K562 (cell line): Measurements from ENCODE around the gene FGFRL1. TPM values are rescaled to one million over a fixed set of nuclear protein-coding genes. Genes with fewer than 3 reads are reported as not detected.
A peak's percentile ranks its signal among the peaks of the same experiment; 100 is the strongest.

Source experiments
- CTCFL ChIP-seq: IDR thresholded peaks from 2 replicates; pipeline ENCODE4 v1.6.1; 2011; ENCODE audit warnings: borderline replicate concordance, low read depth, mild to moderate bottlenecking, moderate library complexity, low read length; ENCODE audit not compliant: insufficient read depth, poor library complexity, severe bottlenecking
- EWSR1 ChIP-seq: fragments of 450-650 bp; IDR thresholded peaks from 2 replicates; pipeline ENCODE4 v1.6.1; 2018; ENCODE audit warnings: borderline replicate concordance, mild to moderate bottlenecking, low read depth, moderate library complexity; ENCODE audit not compliant: partially characterized antibody
- XRCC4 ChIP-seq: IDR thresholded peaks from one replicate; pipeline ENCODE4 v1.6.1; 2011; ENCODE audit not compliant: insufficient read depth, insufficient read length; ENCODE audit errors: extremely low read depth
- ZNF354B ChIP-seq: fragments of 250-450 bp; sonication (Bioruptor Pico); IDR thresholded peaks from 2 replicates; pipeline ENCODE4 v1.4.0; 2020
- polyA plus RNA-seq, 8 experiments: library from polyadenylated mRNA; depleted of rRNA in 4 of 8; stranded (reverse) in 5 of 8; unstranded in 3 of 8; fragments of >200 nt; fragmentation: Nextera tagmentation in 2 of 8; fragmentation: Illumina TruSeq in 1 of 8; extraction: Ambion mirVana in 2 of 8; extraction: Trizol in 1 of 8; gene quantifications; 2 replicates each; pipeline versions ENCODE4 v1.2.1 to v1.2.3, GENCODE V29; 2011 to 2014; ENCODE audit warnings: inconsistent platforms in 1 of 8, missing spikeins in 1 of 8
- total RNA-seq, 7 experiments: library from RNA; depleted of rRNA in 6 of 7; stranded (reverse); fragments of >200 nt in 6 of 7; fragmentation: Illumina TruSeq in 2 of 7; extraction: Trizol in 2 of 7; gene quantifications; 2 replicates each; pipeline versions ENCODE4 v1.2.1 to v1.2.3, GENCODE V29; 2011 to 2021; ENCODE audit warnings: low replicate concordance in 1 of 7
- TF ChIP-seq, protein P1 (sequence below): fragments of 450-650 bp; IDR thresholded peaks from 2 replicates; pipeline ENCODE4 v1.7.0; 2016; ENCODE audit warnings: borderline replicate concordance
- TF ChIP-seq, protein P2 (sequence below): fragments of 450-650 bp; IDR thresholded peaks from 2 replicates; pipeline ENCODE4 v1.6.1; 2016; ENCODE audit warnings: mild to moderate bottlenecking, moderate library complexity

Gene FGFRL1
- total and polyA plus RNA-seq, 9 of the 15 experiments (the other 6 are each of a cell fraction or from before 2014, with no cell fraction given) = 0.34 to 49.9 (median 14.6) TPM

DNA sequence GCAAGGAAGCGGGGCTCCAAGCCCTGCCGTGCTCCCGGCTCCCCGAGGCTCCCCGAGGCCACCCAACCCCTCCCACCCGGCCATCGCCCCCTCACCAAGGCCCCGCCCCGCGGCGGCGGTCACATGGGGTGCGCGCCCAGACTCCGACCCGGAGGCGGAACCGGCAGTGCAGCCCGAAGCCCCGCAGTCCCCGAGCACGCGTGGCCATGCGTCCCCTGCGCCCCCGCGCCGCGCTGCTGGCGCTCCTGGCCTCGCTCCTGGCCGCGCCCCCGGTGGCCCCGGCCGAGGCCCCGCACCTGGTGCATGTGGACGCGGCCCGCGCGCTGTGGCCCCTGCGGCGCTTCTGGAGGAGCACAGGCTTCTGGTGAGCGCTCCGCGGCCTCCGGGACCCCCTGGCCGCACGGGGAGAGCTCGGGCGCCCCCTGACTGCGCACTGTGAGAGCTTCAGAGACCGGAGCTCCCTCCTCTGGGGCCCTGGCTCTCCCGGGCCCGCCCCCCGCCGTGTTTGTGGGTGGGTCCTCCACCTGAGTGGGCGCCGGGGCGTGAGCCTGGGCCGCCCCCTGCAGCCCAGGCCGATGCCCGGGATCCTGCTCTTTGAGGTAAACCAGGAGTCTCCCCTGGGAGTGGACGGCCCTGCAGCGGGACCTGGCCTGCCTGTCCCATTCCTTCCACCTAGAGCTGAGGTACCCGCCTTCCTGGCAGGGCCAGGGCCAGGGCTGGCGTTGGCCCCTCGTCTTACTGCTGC is 24.4 kb upstream of the FGFRL1 start, which contains the start of gene IDUA (continued):
- TF ChIP-seq, protein P1, sequence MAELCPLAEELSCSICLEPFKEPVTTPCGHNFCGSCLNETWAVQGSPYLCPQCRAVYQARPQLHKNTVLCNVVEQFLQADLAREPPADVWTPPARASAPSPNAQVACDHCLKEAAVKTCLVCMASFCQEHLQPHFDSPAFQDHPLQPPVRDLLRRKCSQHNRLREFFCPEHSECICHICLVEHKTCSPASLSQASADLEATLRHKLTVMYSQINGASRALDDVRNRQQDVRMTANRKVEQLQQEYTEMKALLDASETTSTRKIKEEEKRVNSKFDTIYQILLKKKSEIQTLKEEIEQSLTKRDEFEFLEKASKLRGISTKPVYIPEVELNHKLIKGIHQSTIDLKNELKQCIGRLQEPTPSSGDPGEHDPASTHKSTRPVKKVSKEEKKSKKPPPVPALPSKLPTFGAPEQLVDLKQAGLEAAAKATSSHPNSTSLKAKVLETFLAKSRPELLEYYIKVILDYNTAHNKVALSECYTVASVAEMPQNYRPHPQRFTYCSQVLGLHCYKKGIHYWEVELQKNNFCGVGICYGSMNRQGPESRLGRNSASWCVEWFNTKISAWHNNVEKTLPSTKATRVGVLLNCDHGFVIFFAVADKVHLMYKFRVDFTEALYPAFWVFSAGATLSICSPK = no peak
- TF ChIP-seq EWSR1 (no peak), XRCC4 (no peak), CTCFL (peak; percentile 35), ZNF354B (no peak)
- TF ChIP-seq, protein P2, sequence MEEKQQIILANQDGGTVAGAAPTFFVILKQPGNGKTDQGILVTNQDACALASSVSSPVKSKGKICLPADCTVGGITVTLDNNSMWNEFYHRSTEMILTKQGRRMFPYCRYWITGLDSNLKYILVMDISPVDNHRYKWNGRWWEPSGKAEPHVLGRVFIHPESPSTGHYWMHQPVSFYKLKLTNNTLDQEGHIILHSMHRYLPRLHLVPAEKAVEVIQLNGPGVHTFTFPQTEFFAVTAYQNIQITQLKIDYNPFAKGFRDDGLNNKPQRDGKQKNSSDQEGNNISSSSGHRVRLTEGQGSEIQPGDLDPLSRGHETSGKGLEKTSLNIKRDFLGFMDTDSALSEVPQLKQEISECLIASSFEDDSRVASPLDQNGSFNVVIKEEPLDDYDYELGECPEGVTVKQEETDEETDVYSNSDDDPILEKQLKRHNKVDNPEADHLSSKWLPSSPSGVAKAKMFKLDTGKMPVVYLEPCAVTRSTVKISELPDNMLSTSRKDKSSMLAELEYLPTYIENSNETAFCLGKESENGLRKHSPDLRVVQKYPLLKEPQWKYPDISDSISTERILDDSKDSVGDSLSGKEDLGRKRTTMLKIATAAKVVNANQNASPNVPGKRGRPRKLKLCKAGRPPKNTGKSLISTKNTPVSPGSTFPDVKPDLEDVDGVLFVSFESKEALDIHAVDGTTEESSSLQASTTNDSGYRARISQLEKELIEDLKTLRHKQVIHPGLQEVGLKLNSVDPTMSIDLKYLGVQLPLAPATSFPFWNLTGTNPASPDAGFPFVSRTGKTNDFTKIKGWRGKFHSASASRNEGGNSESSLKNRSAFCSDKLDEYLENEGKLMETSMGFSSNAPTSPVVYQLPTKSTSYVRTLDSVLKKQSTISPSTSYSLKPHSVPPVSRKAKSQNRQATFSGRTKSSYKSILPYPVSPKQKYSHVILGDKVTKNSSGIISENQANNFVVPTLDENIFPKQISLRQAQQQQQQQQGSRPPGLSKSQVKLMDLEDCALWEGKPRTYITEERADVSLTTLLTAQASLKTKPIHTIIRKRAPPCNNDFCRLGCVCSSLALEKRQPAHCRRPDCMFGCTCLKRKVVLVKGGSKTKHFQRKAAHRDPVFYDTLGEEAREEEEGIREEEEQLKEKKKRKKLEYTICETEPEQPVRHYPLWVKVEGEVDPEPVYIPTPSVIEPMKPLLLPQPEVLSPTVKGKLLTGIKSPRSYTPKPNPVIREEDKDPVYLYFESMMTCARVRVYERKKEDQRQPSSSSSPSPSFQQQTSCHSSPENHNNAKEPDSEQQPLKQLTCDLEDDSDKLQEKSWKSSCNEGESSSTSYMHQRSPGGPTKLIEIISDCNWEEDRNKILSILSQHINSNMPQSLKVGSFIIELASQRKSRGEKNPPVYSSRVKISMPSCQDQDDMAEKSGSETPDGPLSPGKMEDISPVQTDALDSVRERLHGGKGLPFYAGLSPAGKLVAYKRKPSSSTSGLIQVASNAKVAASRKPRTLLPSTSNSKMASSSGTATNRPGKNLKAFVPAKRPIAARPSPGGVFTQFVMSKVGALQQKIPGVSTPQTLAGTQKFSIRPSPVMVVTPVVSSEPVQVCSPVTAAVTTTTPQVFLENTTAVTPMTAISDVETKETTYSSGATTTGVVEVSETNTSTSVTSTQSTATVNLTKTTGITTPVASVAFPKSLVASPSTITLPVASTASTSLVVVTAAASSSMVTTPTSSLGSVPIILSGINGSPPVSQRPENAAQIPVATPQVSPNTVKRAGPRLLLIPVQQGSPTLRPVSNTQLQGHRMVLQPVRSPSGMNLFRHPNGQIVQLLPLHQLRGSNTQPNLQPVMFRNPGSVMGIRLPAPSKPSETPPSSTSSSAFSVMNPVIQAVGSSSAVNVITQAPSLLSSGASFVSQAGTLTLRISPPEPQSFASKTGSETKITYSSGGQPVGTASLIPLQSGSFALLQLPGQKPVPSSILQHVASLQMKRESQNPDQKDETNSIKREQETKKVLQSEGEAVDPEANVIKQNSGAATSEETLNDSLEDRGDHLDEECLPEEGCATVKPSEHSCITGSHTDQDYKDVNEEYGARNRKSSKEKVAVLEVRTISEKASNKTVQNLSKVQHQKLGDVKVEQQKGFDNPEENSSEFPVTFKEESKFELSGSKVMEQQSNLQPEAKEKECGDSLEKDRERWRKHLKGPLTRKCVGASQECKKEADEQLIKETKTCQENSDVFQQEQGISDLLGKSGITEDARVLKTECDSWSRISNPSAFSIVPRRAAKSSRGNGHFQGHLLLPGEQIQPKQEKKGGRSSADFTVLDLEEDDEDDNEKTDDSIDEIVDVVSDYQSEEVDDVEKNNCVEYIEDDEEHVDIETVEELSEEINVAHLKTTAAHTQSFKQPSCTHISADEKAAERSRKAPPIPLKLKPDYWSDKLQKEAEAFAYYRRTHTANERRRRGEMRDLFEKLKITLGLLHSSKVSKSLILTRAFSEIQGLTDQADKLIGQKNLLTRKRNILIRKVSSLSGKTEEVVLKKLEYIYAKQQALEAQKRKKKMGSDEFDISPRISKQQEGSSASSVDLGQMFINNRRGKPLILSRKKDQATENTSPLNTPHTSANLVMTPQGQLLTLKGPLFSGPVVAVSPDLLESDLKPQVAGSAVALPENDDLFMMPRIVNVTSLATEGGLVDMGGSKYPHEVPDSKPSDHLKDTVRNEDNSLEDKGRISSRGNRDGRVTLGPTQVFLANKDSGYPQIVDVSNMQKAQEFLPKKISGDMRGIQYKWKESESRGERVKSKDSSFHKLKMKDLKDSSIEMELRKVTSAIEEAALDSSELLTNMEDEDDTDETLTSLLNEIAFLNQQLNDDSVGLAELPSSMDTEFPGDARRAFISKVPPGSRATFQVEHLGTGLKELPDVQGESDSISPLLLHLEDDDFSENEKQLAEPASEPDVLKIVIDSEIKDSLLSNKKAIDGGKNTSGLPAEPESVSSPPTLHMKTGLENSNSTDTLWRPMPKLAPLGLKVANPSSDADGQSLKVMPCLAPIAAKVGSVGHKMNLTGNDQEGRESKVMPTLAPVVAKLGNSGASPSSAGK = peak; percentile 10; the same call in 1 of the 2 replicates
